ENCODE data around the gene EML4.

Gene EML4

GRCh38 chr2:42325609-42326008 is 156.5 kb downstream of the EML4 start:
- no peak for DNase-seq (ENCODE audit: low read depth)
- no peak for TF ChIP-seq CTCF (IDR thresholded peaks at IDR 0.05; ENCODE audit: low read depth, low read length, missing control alignments)
- no peak overlapping the region for H3K4me3 ChIP-seq (ENCODE audit: low read depth, low read length)
- in situ Hi-C loops (cut with HindIII; ENCODE audit: low sequenced_read_pairs) = no loop called here

- no peak for DNase-seq (ENCODE audit: low read depth)
- no peak for TF ChIP-seq CTCF (IDR thresholded peaks at IDR 0.05; ENCODE audit: low read depth, low read length, missing control alignments)
- H3K4me3 ChIP-seq (ENCODE audit: low read depth, low read length) = no peak overlapping the region
- in situ Hi-C loops (cut with HindIII; ENCODE audit: low sequenced_read_pairs) = no loop called here
These were observed 158.0 kb downstream of the EML4 start for GRCh38 chr2:42327125-42327524.

- DNase-seq (ENCODE audit: low read depth) = peak; percentile 40
- H3K4me3 ChIP-seq (ENCODE audit: low read depth, low read length) = no peak overlapping the region
- TF ChIP-seq CTCF (IDR thresholded peaks at IDR 0.05; ENCODE audit: low read depth, low read length, missing control alignments) = peak; percentile 24
- in situ Hi-C loops (cut with HindIII; ENCODE audit: low sequenced_read_pairs) = no loop called here
These were observed 159.1 kb downstream of the EML4 start for GRCh38 chr2:42328148-42328833.

GRCh38 chr2:42328923-42329322 is 159.8 kb downstream of the EML4 start:
- no peak for DNase-seq (ENCODE audit: low read depth)
- in situ Hi-C loops (cut with HindIII; ENCODE audit: low sequenced_read_pairs) = no loop called here
- no peak for TF ChIP-seq CTCF (IDR thresholded peaks at IDR 0.05; ENCODE audit: low read depth, low read length, missing control alignments)
- no peak overlapping the region for H3K4me3 ChIP-seq (ENCODE audit: low read depth, low read length)

- TF ChIP-seq CTCF (IDR thresholded peaks at IDR 0.05; ENCODE audit: low read depth, low read length, missing control alignments) = no peak
- H3K4me3 ChIP-seq (ENCODE audit: low read depth, low read length) = no peak overlapping the region
- in situ Hi-C loops (cut with HindIII; ENCODE audit: low sequenced_read_pairs) = no loop called here
- DNase-seq (ENCODE audit: low read depth) = no peak
These were observed 160.6 kb downstream of the EML4 start for GRCh38 chr2:42329736-42330135.

- TF ChIP-seq CTCF (IDR thresholded peaks at IDR 0.05; ENCODE audit: low read depth, low read length, missing control alignments) = no peak
- H3K4me3 ChIP-seq (ENCODE audit: low read depth, low read length) = no peak overlapping the region
- in situ Hi-C loops (cut with HindIII; ENCODE audit: low sequenced_read_pairs) = no loop called here
- DNase-seq (ENCODE audit: low read depth) = no peak
These were observed 162.6 kb downstream of the EML4 start for GRCh38 chr2:42331569-42332284.

All from astrocyte of the cerebellum (primary cell).